Epithelial cell of prostate (primary cell): ENCODE measurements around the gene KAT6B.

ENCODE experiments used
- DNase-seq: peaks from one replicate; pipeline ENCODE4 v3.0.0-alpha.2; 2011; ENCODE audit warnings: low read depth, low spot score
- H3K27ac ChIP-seq: fragments of 450-650 bp; 2 replicates; pipeline ENCODE4 v1.5.1; 2017; ENCODE audit warnings: mild to moderate bottlenecking

The KAT6B gene

GRCh38 chr10:74937266-74937856, 111.0 kb downstream of the KAT6B start:
- no peak for DNase-seq
- no peak overlapping the region for H3K27ac ChIP-seq

- H3K27ac ChIP-seq, result no peak overlapping the region
These were observed 117.8 kb downstream of the KAT6B start for GRCh38 chr10:74944205-74944604.

GRCh38 chr10:74947781-74948401, 121.5 kb downstream of the KAT6B start:
- no peak for DNase-seq

More at GRCh38 chr10:74944205-74944604, 117.8 kb downstream of the KAT6B start:
- no peak for DNase-seq

DNA sequence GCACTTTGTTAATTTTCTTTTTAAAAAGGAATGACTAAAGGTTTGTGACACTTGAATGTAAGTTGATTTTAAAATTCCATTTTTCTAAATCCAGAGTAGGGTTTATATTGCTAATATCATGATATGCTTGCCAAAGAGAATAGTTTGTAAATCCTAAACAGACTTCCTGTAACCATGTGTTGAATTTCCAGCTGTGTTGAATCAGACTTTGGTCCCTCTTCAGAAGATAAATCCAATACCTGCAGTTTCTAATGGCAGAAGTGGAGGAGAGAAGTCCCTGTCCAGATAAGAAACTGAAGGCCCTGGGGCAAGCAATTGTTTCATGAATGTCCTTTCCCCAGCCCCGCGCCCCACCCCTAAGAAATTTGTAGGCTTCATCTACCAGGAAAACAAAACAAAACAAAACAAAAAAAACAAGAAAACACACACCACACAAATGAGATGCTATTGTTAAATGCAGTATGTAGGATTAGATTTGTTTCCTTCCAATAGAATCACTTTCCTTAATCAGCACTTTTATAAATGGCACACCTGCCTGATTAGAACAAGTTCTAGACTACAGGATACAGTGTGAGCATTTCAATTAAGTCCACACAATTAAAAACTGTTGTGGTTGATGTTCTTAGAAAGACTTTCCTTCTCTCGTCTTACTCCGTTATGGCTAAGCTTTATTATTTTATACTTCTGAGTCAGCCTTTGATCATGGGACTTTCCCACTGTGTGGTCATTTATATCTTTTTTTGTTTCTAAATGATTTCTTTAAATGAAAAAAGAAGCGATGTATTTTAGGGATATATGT, 122.8 kb downstream of the KAT6B start:
- no peak for DNase-seq
- no peak overlapping the region for H3K27ac ChIP-seq

More at GRCh38 chr10:74947781-74948401, 121.5 kb downstream of the KAT6B start:
- no peak overlapping the region for H3K27ac ChIP-seq

- DNase-seq, result no peak
- no peak overlapping the region for H3K27ac ChIP-seq
These were observed 123.7 kb downstream of the KAT6B start for GRCh38 chr10:74949843-74950765.

- no peak overlapping the region for H3K27ac ChIP-seq
- no peak for DNase-seq
These were observed 126.8 kb downstream of the KAT6B start for GRCh38 chr10:74953214-74953613.

- no peak for DNase-seq
- no peak overlapping the region for H3K27ac ChIP-seq
These were observed 129.4 kb downstream of the KAT6B start for GRCh38 chr10:74955796-74956195.

DNA sequence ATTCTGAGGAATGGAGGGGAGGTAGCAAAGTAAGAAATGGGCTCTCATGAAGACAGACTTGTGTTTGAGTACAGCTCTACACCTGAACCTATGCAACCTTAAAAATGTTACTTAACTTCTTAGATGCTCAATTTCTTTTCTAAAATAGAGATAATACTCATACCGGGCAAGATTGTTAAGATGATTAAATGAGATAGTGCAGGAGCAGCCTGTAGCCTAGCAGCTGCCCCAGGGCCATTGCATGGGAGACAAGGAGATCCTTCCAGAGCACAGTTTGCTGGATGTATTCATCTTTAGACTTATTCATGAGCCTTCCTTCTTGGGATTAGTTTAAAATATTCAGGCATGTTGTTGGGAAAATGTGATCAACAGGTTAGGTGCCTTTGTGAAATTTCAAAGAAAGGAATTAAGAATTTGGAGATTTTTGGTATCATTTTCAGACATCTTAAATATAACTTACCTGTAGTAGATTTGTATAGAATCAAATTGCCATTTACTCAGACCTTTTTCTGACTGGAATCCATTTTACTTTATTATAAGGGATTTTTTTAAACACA, 130.2 kb downstream of the KAT6B start:
- DNase-seq, result no peak
- H3K27ac ChIP-seq, result no peak overlapping the region

- H3K27ac ChIP-seq, result no peak overlapping the region
- no peak for DNase-seq
These were observed 131.0 kb downstream of the KAT6B start for GRCh38 chr10:74957285-74957961.

- no peak for DNase-seq
- H3K27ac ChIP-seq, result no peak overlapping the region
These were observed 131.9 kb downstream of the KAT6B start for GRCh38 chr10:74958316-74958715.

GRCh38 chr10:74960670-74961069, 134.3 kb downstream of the KAT6B start:
- no peak for DNase-seq
- H3K27ac ChIP-seq, result no peak overlapping the region

DNA sequence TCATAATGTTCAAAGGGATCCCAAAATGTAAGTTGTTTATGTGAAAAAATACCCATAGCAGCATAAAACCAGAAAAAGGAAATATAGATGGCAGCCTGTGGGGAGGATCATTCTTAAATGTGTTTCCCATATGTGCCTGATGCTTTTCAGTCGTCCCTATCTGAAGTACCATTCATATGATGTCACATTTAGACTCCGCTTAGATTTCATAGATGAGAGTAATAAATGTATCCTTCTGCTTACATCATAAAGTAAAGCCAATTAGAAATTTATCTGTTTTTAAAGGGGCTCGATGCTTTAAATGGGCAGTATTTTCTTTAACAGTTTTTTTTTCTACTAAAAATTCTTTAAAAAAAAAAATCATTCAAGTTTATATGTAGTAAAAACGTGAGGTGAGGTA, 136.1 kb downstream of the KAT6B start:
- no peak overlapping the region for H3K27ac ChIP-seq
- DNase-seq, result no peak

DNA sequence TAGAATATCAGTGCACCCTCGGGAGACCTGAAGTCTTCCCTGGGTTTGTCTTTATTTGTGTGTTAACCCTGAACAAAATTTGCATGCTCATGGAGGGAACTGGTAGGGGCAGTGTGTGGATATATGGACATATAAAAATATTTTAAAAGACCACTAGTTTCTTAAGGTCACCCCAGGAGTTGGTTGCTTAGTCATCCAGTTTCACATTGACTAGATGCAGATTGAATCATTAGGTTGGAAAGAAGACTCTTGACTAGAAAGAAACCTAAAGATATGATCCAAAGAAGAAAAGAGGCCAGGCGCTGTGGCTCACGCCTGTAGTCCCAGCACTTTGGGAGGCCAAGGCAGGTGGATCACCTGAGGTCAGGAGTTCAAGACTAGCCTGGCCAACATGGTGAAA, 137.1 kb downstream of the KAT6B start:
- H3K27ac ChIP-seq, result no peak overlapping the region
- DNase-seq, result no peak

GRCh38 chr10:74967911-74968666, 141.7 kb downstream of the KAT6B start:
- no peak for DNase-seq
- H3K27ac ChIP-seq, result no peak overlapping the region

- no peak for DNase-seq
- no peak overlapping the region for H3K27ac ChIP-seq
These were observed 142.3 kb downstream of the KAT6B start for GRCh38 chr10:74968667-74969061.

DNA sequence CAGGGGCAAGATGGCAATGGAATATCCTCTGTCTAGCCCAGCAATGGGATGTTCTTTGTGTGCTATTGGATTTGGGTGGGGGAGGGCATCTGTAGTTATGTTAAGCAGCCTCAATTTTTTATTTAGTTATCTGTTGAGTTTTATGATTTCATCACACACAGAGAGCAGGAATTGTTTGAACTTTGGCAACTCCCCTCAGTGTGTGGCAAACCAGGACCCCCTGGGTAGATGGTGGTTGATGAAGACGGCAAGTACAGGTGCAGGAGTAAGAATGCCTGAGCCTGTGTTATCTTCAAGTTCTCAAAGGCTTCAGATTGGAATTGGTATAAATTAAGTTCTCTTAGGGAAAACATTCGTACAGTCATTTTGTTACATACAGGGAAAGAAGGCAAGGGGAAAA, 142.7 kb downstream of the KAT6B start:
- DNase-seq, result no peak

DNA sequence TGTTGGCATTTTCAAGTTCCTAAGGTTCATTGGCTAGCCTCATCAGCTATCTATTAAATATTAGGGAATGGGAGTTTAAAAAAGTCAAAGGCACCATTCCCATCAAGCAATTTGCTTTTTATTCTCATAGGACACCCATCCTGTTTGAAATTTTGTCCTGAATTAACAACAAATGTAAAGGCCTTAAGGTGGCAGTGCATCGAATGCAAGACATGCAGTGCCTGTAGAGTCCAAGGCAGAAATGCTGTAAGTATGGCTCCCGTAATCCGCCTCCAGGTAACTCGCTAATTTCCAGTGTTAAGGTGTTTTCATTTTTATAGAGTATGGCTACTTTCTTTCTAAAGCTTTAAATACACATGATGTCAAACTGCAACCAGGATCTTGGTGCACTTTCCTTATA, 143.1 kb downstream of the KAT6B start:
- no peak for DNase-seq
- H3K27ac ChIP-seq, result no peak overlapping the region

More for the DNA sequence above, 142.7 kb downstream of the KAT6B start:
- no peak overlapping the region for H3K27ac ChIP-seq

GRCh38 chr10:74973741-74974392, 147.5 kb downstream of the KAT6B start:
- DNase-seq, result no peak

More at GRCh38 chr10:74973741-74974392, 147.5 kb downstream of the KAT6B start:
- no peak overlapping the region for H3K27ac ChIP-seq
